GM18502 (cell line): ENCODE measurements around the gene EWSR1.

Source experiments
- ATAC-seq: cut with Tn5 transposase; IDR thresholded peaks from one replicate; pipeline ENCODE4 v1.9.1; 2021; ENCODE audit warnings: mild to moderate bottlenecking; ENCODE audit not compliant: unreplicated experiment, poor library complexity

EWSR1 gene

GRCh38 chr22:29300807-29301601 lies 32.9 kb downstream of the EWSR1 start:
- no peak for ATAC-seq

GRCh38 chr22:29301716-29302401 lies 33.8 kb downstream of the EWSR1 start:
- no peak for ATAC-seq

GRCh38 chr22:29302402-29302680 lies 34.3 kb downstream of the EWSR1 start:
- ATAC-seq = no peak

- no peak for ATAC-seq
These were observed 34.8 kb downstream of the EWSR1 start for GRCh38 chr22:29302681-29303465.

GRCh38 chr22:29305836-29306174 lies 37.7 kb downstream of the EWSR1 start:
- ATAC-seq = no peak

GRCh38 chr22:29306175-29306834 lies 38.2 kb downstream of the EWSR1 start, which contains the start of gene GAS2L1:
GAS2L1 (plus strand) TSS chr22:29306650; CDS start chr22:29308106, 1,456 bp downstream.
- ATAC-seq = no peak

- no peak for ATAC-seq
These were observed 38.9 kb downstream of the EWSR1 start for GRCh38 chr22:29306835-29307595.

- no peak for ATAC-seq
These were observed 39.6 kb downstream of the EWSR1 start for GRCh38 chr22:29307596-29308147.

GRCh38 chr22:29308148-29308790 lies 40.2 kb downstream of the EWSR1 start:
- no peak for ATAC-seq

GRCh38 chr22:29308791-29309262 lies 40.8 kb downstream of the EWSR1 start:
- no peak for ATAC-seq

- ATAC-seq = no peak
These were observed 41.4 kb downstream of the EWSR1 start for GRCh38 chr22:29309332-29310064.

GRCh38 chr22:29310065-29310862 lies 42.2 kb downstream of the EWSR1 start:
- ATAC-seq = no peak

- ATAC-seq = no peak
These were observed 42.8 kb downstream of the EWSR1 start for GRCh38 chr22:29310863-29311339.

- ATAC-seq = no peak
These were observed 43.6 kb downstream of the EWSR1 start for GRCh38 chr22:29311464-29312217.

- ATAC-seq = no peak
These were observed 44.4 kb downstream of the EWSR1 start for GRCh38 chr22:29312218-29313125.

- no peak for ATAC-seq
These were observed 45.1 kb downstream of the EWSR1 start for GRCh38 chr22:29313126-29313575.
